Neural cell (in vitro differentiated cells): ENCODE data around the gene ARPC4. TPM values are rescaled to one million over a fixed set of nuclear protein-coding genes. Genes with fewer than 3 reads are reported as not detected.

ENCODE experiments used
- H2AFZ ChIP-seq: fragments of 200-600, 300-800 bp; sonication (generic), shearing (Covaris generic); 2 replicates; pipeline ENCODE4 v1.6.0; 2014; ENCODE audit warnings: low read depth, mild to moderate bottlenecking, antibody characterized with exemption, low read length, moderate library complexity
- H3F3A ChIP-seq: fragments of 200-600 bp; shearing (Covaris generic); 2 replicates; pipeline ENCODE4 v1.6.1; 2016; ENCODE audit warnings: mild to moderate bottlenecking, moderate library complexity, mixed read lengths, antibody characterized with exemption, low read length; ENCODE audit not compliant: insufficient read depth, poor library complexity, severe bottlenecking
- H3K27ac ChIP-seq: fragments of 200-600, 300-800 bp; sonication (generic), shearing (Covaris generic); 2 replicates; pipeline ENCODE4 v1.5.1; 2014; ENCODE audit warnings: mild to moderate bottlenecking, low read length, moderate library complexity
- H3K27me3 ChIP-seq: fragments of 300-800, 200-600 bp; sonication (generic), shearing (Covaris generic); 2 replicates; pipeline ENCODE4 v1.6.0; 2014; ENCODE audit warnings: mild to moderate bottlenecking, low read depth, low read length, moderate library complexity; ENCODE audit not compliant: insufficient read depth
- H3K36me3 ChIP-seq: fragments of 300-800, 200-600 bp; sonication (generic), shearing (Covaris generic); 2 replicates; pipeline ENCODE4 v1.5.1; 2014; ENCODE audit warnings: mild to moderate bottlenecking, antibody characterized with exemption, low read length, moderate library complexity; ENCODE audit not compliant: insufficient read depth
- H3K4me2 ChIP-seq: fragments of 300-800, 200-600 bp; sonication (generic), shearing (Covaris generic); 2 replicates; pipeline ENCODE4 v1.6.0; 2014; ENCODE audit warnings: mild to moderate bottlenecking, low read length
- H3K4me3 ChIP-seq: fragments of 300-800, 200-600 bp; sonication (generic), shearing (Covaris generic); 2 replicates; pipeline ENCODE4 v1.5.1; 2014; ENCODE audit warnings: mild to moderate bottlenecking, low read length, moderate library complexity
- H3K79me2 ChIP-seq: fragments of 200-600 bp; shearing (Covaris generic); replicated peaks from 2 replicates; pipeline ENCODE4 v1.6.0; 2014; ENCODE audit warnings: mild to moderate bottlenecking, low read length, moderate library complexity; ENCODE audit not compliant: insufficient read depth
- H3K9ac ChIP-seq: fragments of 300-800, 200-600 bp; sonication (generic), shearing (Covaris generic); 2 replicates; pipeline ENCODE4 v1.6.1; 2016; ENCODE audit warnings: mild to moderate bottlenecking, low read length, mixed read lengths
- H3K9me2 ChIP-seq: fragments of 200-600 bp; shearing (Covaris generic); 2 replicates; pipeline ENCODE4 v1.6.1; 2016; ENCODE audit warnings: mild to moderate bottlenecking, low read length, mixed read lengths; ENCODE audit not compliant: insufficient read depth
- H3K9me3 ChIP-seq: fragments of 200-600, 300-800 bp; sonication (generic), shearing (Covaris generic); 2 replicates; pipeline ENCODE4 v1.6.1; 2016; ENCODE audit warnings: mild to moderate bottlenecking, mixed run types, low read length, moderate library complexity, mixed read lengths
- H4K20me1 ChIP-seq: fragments of 200-600 bp; shearing (Covaris generic); 2 replicates; pipeline ENCODE4 v1.6.1; 2016; ENCODE audit warnings: mild to moderate bottlenecking, mixed run types; ENCODE audit not compliant: insufficient read depth
- CTCF ChIP-seq: fragments of 450-650 bp; IDR thresholded peaks from 2 replicates; pipeline ENCODE4 v1.5.1; 2014; ENCODE audit warnings: antibody characterized with exemption, mild to moderate bottlenecking, moderate library complexity; ENCODE audit not compliant: poor library complexity, severe bottlenecking
- EP300 ChIP-seq: fragments of 450-650 bp; conservative IDR thresholded peaks from 2 replicates; pipeline ENCODE4 v1.6.1; 2014; ENCODE audit warnings: antibody characterized with exemption, mild to moderate bottlenecking, moderate library complexity; ENCODE audit not compliant: poor library complexity, severe bottlenecking
- EZH2 ChIP-seq: fragments of 200-600, 300-800 bp; shearing (Covaris generic), sonication (generic); IDR thresholded peaks from 2 replicates; pipeline ENCODE4 v1.6.1; 2014; ENCODE audit warnings: antibody characterized with exemption, low read length, borderline replicate concordance, mild to moderate bottlenecking; ENCODE audit not compliant: insufficient read depth, poor library complexity, severe bottlenecking
- MXI1 ChIP-seq: fragments of 450-650 bp; conservative IDR thresholded peaks from 2 replicates; pipeline ENCODE4 v1.6.1; 2014; ENCODE audit warnings: antibody characterized with exemption, mild to moderate bottlenecking; ENCODE audit not compliant: poor library complexity, severe bottlenecking
- POLR2AphosphoS5 ChIP-seq: IDR thresholded peaks from 2 replicates; pipeline ENCODE4 v1.6.1; 2012
- RAD21 ChIP-seq: fragments of 450-650 bp; conservative IDR thresholded peaks from 2 replicates; pipeline ENCODE4 v1.6.1; 2014; ENCODE audit warnings: antibody characterized with exemption, mild to moderate bottlenecking, moderate library complexity
- REST ChIP-seq: IDR thresholded peaks from 2 replicates; pipeline ENCODE4 v1.6.1; 2012; ENCODE audit warnings: borderline replicate concordance
- SMC3 ChIP-seq: fragments of 450-650 bp; conservative IDR thresholded peaks from 2 replicates; pipeline ENCODE4 v1.6.1; 2014; ENCODE audit warnings: antibody characterized with exemption, mild to moderate bottlenecking, moderate library complexity; ENCODE audit not compliant: poor library complexity
- TAF1 ChIP-seq: IDR thresholded peaks from 2 replicates; pipeline ENCODE4 v1.6.1; 2012; ENCODE audit warnings: low read depth
- polyA plus RNA-seq: library from polyadenylated mRNA; depleted of rRNA; stranded (reverse); fragments of >200 nt; gene quantifications from 2 replicates; pipeline ENCODE4 v1.2.3, GENCODE V29; 2014

Gene ARPC4
- polyA plus RNA-seq, 1 donor from 2014 or later, result 179 TPM

GRCh38 chr3:9786825-9787669, 5.8 kb upstream of the ARPC4 start:
- Histone ChIP-seq H3K9ac (no peak overlapping the region), H3K4me3 (no peak overlapping the region), H3K36me3 (peaks cover 5% of the 10 kb centered on the region), H3K9me2 (no peaks in the 10 kb centered on the region), H3K4me2 (no peak overlapping the region), H3K9me3 (no peaks in the 10 kb centered on the region), H3F3A (no peaks in the 10 kb centered on the region), H3K79me2 (peaks cover 3% of the 10 kb centered on the region), H4K20me1 (no peaks in the 10 kb centered on the region), H3K27me3 (no peaks in the 10 kb centered on the region), H2AFZ (no peak overlapping the region), H3K27ac (no peak overlapping the region)
- TF ChIP-seq RAD21 (no peak), CTCF (peak; percentile 42)

GRCh38 chr3:9787714-9788113, 5.2 kb upstream of the ARPC4 start:
- Histone ChIP-seq H3F3A (no peaks in the 10 kb centered on the region), H4K20me1 (no peaks in the 10 kb centered on the region), H3K9ac (no peak overlapping the region), H3K4me2 (no peak overlapping the region), H2AFZ (no peak overlapping the region), H3K27ac (no peak overlapping the region), H3K9me3 (no peaks in the 10 kb centered on the region), H3K79me2 (peaks cover 4% of the 10 kb centered on the region), H3K27me3 (no peaks in the 10 kb centered on the region), H3K36me3 (peaks cover 5% of the 10 kb centered on the region), H3K9me2 (no peaks in the 10 kb centered on the region), H3K4me3 (no peak overlapping the region)
- TF ChIP-seq EP300 (no peak), EZH2 (no peak), POLR2AphosphoS5 (no peak), MXI1 (no peak), TAF1 (no peak), RAD21 (no peak), REST (no peak), CTCF (no peak), SMC3 (no peak)
